Tibial nerve (tissue), 3 donors: ENCODE results near the gene GABRA5.

Experiments
- POLR2A ChIP-seq, 2 donors: fragments of 450-650 bp; IDR thresholded peaks; one replicate each; pipeline ENCODE4 v1.6.1; 2017; ENCODE audit warnings: antibody characterized with exemption in 2 of 2, mild to moderate bottlenecking in 2 of 2, moderate library complexity in 2 of 2
- TF ChIP-seq, protein P1 (sequence below), 5 experiments: fragments of 200-600 bp in 3 of 5; fragments of 450-650 bp in 2 of 5; sonication (generic) in 3 of 5; IDR thresholded peaks; one replicate each; pipeline ENCODE4 v1.5.1; 2016 to 2019; ENCODE audit warnings: antibody characterized with exemption in 5 of 5, mild to moderate bottlenecking in 3 of 5, moderate library complexity in 2 of 5

- TF ChIP-seq, protein P1, sequence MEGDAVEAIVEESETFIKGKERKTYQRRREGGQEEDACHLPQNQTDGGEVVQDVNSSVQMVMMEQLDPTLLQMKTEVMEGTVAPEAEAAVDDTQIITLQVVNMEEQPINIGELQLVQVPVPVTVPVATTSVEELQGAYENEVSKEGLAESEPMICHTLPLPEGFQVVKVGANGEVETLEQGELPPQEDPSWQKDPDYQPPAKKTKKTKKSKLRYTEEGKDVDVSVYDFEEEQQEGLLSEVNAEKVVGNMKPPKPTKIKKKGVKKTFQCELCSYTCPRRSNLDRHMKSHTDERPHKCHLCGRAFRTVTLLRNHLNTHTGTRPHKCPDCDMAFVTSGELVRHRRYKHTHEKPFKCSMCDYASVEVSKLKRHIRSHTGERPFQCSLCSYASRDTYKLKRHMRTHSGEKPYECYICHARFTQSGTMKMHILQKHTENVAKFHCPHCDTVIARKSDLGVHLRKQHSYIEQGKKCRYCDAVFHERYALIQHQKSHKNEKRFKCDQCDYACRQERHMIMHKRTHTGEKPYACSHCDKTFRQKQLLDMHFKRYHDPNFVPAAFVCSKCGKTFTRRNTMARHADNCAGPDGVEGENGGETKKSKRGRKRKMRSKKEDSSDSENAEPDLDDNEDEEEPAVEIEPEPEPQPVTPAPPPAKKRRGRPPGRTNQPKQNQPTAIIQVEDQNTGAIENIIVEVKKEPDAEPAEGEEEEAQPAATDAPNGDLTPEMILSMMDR (IDR thresholded peaks at IDR 0.05): no peak
- no peak for TF ChIP-seq POLR2A (IDR thresholded peaks at IDR 0.05)
These were observed 15.9 kb downstream of the GABRA5 start for GRCh38 chr15:26882616-26883365.
